HepG2 (cell line): Measurements from ENCODE around the gene SYNDIG1. TPM values are rescaled to one million over a fixed set of nuclear protein-coding genes. Genes with fewer than 3 reads are reported as not detected.

ENCODE experiments used
- ATAC-seq: fragments of 200-7000 bp; cut with Tn5 transposase; 3 replicates; pipeline ENCODE4 v1.9.1; 2020; ENCODE audit warnings: mild to moderate bottlenecking, moderate library complexity
- BruUV-seq: library from RNA; stranded (reverse); fragments of 400-500 nt; replicated peaks from 2 replicates; lab custom pipeline; 2021; lab: Mats Ljungman, UMichigan
- CTCF ChIA-PET: fragments of 300-600 bp; formaldehyde crosslinking; extraction: SDS; loops from one replicate; lab custom pipeline; 2021; ENCODE audit warnings: low total read pairs, inconsistent platforms, low intra/inter-chr PET ratio; lab: Yijun Ruan, JAX
- POLR2A ChIA-PET: fragments of 350-600 bp; sonication (Branson Sonifier 250); formaldehyde crosslinking; loops from one replicate; lab custom pipeline; 2020; ENCODE audit warnings: antibody characterized with exemption, inconsistent platforms; lab: Yijun Ruan, JAX
- DNase-seq: peaks from one replicate; pipeline ENCODE4 v3.0.0-alpha.2; 2015; ENCODE audit warnings: low spot score
- FAIRE-seq: peaks from 3 replicates; lab custom pipeline; 2011; peaks lifted over from hg19 to GRCh38; lab: Jason Lieb, UNC
- H2AFZ ChIP-seq: one replicate; pipeline ENCODE4 v1.6.1; 2011; ENCODE audit warnings: low read length, inconsistent platforms
- H3K27ac ChIP-seq: fragments of 300-600 bp; 3 replicates; pipeline ENCODE4 v1.8.0; 2011; ENCODE audit warnings: mixed run types, mild to moderate bottlenecking, mixed read lengths, low read length, inconsistent platforms; ENCODE audit not compliant: insufficient read depth; ENCODE audit errors: extremely low read length
- H3K27me3 ChIP-seq, 2 experiments: fragments of 200-600 bp in 1 of 2; 2 replicates in 1 of 2; 3 replicates in 1 of 2; pipeline versions ENCODE4 v1.6.0 to v1.8.0; 2011; ENCODE audit warnings: low read length in 2 of 2, mild to moderate bottlenecking in 2 of 2, moderate library complexity in 2 of 2, inconsistent platforms in 1 of 2; ENCODE audit not compliant: insufficient read depth in 2 of 2, control insufficient read depth in 1 of 2
- H3K36me3 ChIP-seq, 2 experiments: fragments of 200-600 bp in 1 of 2; replicated peaks in 1 of 2; 2 replicates in 1 of 2; 3 replicates in 1 of 2; pipeline versions ENCODE4 v1.5.1 to v1.8.0; 2011; ENCODE audit warnings: low read length in 2 of 2, inconsistent platforms in 1 of 2; ENCODE audit not compliant: insufficient read depth in 2 of 2, control insufficient read depth in 1 of 2
- H3K4me1 ChIP-seq: 2 replicates; pipeline ENCODE4 v1.5.1; 2012; ENCODE audit warnings: low read length, inconsistent platforms; ENCODE audit not compliant: insufficient read depth
- H3K4me2 ChIP-seq: 2 replicates; pipeline ENCODE4 v1.6.0; 2011; ENCODE audit warnings: low read depth, low read length, inconsistent platforms
- H3K4me3 ChIP-seq, 3 experiments: fragments of 200-600 bp in 1 of 3; sonication (generic), shearing (Covaris generic) in 1 of 3; replicated peaks in 1 of 3; 2 replicates each; pipeline ENCODE4 v1.5.1; 2011 to 2016; ENCODE audit warnings: low read length in 3 of 3, inconsistent platforms in 2 of 3, low read depth in 2 of 3, mild to moderate bottlenecking in 2 of 3, control low read depth in 1 of 3, mixed read lengths in 1 of 3; ENCODE audit not compliant: insufficient read depth in 1 of 3
- H3K79me2 ChIP-seq: one replicate; pipeline ENCODE4 v1.6.1; 2011; ENCODE audit warnings: low read length, inconsistent platforms; ENCODE audit not compliant: insufficient read depth
- H3K9ac ChIP-seq: 2 replicates; pipeline ENCODE4 v1.6.0; 2011; ENCODE audit warnings: mild to moderate bottlenecking, low read depth, low read length, inconsistent platforms; ENCODE audit not compliant: insufficient read depth
- H3K9me3 ChIP-seq: 2 replicates; pipeline ENCODE4 v1.5.1; 2012; ENCODE audit warnings: mild to moderate bottlenecking, low read length
- H4K20me1 ChIP-seq: 2 replicates; pipeline ENCODE4 v1.6.0; 2011; ENCODE audit warnings: inconsistent platforms, mild to moderate bottlenecking, low read length, moderate library complexity; ENCODE audit not compliant: insufficient read depth
- CHD2 ChIP-seq: IDR thresholded peaks from 2 replicates; pipeline ENCODE4 v1.6.1; 2011; ENCODE audit warnings: low read depth, low read length, improper control_type of control experiment
- HMG20B ChIP-seq: conservative IDR thresholded peaks from 2 replicates; pipeline ENCODE4 v1.6.1; 2016; ENCODE audit warnings: missing genetic modification reagents, missing compliant biosample characterization
- RELA ChIP-seq: sonication (generic); formaldehyde crosslinking; IDR thresholded peaks from 2 replicates; pipeline ENCODE4 v1.4.0; 2020; ENCODE audit warnings: missing genetic modification reagents
- THAP11 ChIP-seq: IDR thresholded peaks from 2 replicates; pipeline ENCODE4 v1.6.1; 2016; ENCODE audit warnings: missing biosample characterization, missing genetic modification reagents
- TMF1 ChIP-seq: sonication (generic); formaldehyde crosslinking; IDR thresholded peaks from 2 replicates; pipeline ENCODE4 v1.8.1; 2022; ENCODE audit warnings: low read depth, missing genetic modification reagents
- ZNF607 ChIP-seq: sonication (generic); formaldehyde crosslinking; IDR thresholded peaks from 2 replicates; pipeline ENCODE4 v1.5.1; 2020; ENCODE audit warnings: missing genetic modification reagents, mild to moderate bottlenecking, borderline replicate concordance
- WGBS: methylation state at CpG from one replicate; pipeline ENCODE4 v1.1.6; 2017; ENCODE audit warnings: low lambda C conversion rate; 5-methylcytosine and 5-hydroxymethylcytosine counted together
- in situ Hi-C: cut with HindIII; loops from 2 replicates; pipeline ENCODE4 v1.10.0; 2017; ENCODE audit warnings: low pct_unique_long_range_greater_than_20kb; ENCODE audit not compliant: extremely low pct_ligation_motif_present
- intact Hi-C: fragments of 100-400 bp; cut with micrococcal nuclease; formaldehyde crosslinking; loops from one replicate; pipeline ENCODE4 v1.10.0; 2022; ENCODE audit not compliant: unreplicated experiment
- polyA plus RNA-seq, 8 experiments: library from polyadenylated mRNA; depleted of rRNA in 3 of 8; stranded (reverse) in 7 of 8; unstranded in 1 of 8; fragments of >200 nt; fragmentation: Illumina TruSeq in 4 of 8; extraction: Trizol in 4 of 8; gene quantifications; 2 replicates each; pipeline versions ENCODE4 v1.2.1 to v1.2.3, GENCODE V29; 2011 to 2016; ENCODE audit warnings: low read depth in 4 of 8, missing spikeins in 1 of 8, mixed read lengths in 1 of 8; ENCODE audit not compliant: insufficient read depth in 1 of 8
- total RNA-seq, 5 experiments: library from RNA; depleted of rRNA; stranded (reverse); fragments of >200 nt; fragmentation: Illumina TruSeq; extraction: Trizol; gene quantifications; 2 replicates each; pipeline ENCODE4 v1.2.3, GENCODE V29; 2016; ENCODE audit warnings: low read depth in 1 of 5
- TF ChIP-seq, protein P1 (sequence below): sonication (generic); formaldehyde crosslinking; IDR thresholded peaks from 2 replicates; pipeline ENCODE4 v1.4.0; 2020; ENCODE audit warnings: mild to moderate bottlenecking, missing genetic modification reagents
- TF ChIP-seq, protein P2 (sequence below): sonication (generic); formaldehyde crosslinking; IDR thresholded peaks from 2 replicates; pipeline ENCODE4 v1.5.0; 2020; ENCODE audit warnings: missing genetic modification reagents
- TF ChIP-seq, protein P3 (sequence below): sonication (generic); IDR thresholded peaks from 2 replicates; pipeline ENCODE4 v1.6.1; 2016; ENCODE audit warnings: low read depth, borderline replicate concordance

SYNDIG1 gene
- total and polyA plus RNA-seq, 2 of the 13 experiments (the other 11 are each of a cell fraction or from before 2014, with no cell fraction given), result not detected

DNA sequence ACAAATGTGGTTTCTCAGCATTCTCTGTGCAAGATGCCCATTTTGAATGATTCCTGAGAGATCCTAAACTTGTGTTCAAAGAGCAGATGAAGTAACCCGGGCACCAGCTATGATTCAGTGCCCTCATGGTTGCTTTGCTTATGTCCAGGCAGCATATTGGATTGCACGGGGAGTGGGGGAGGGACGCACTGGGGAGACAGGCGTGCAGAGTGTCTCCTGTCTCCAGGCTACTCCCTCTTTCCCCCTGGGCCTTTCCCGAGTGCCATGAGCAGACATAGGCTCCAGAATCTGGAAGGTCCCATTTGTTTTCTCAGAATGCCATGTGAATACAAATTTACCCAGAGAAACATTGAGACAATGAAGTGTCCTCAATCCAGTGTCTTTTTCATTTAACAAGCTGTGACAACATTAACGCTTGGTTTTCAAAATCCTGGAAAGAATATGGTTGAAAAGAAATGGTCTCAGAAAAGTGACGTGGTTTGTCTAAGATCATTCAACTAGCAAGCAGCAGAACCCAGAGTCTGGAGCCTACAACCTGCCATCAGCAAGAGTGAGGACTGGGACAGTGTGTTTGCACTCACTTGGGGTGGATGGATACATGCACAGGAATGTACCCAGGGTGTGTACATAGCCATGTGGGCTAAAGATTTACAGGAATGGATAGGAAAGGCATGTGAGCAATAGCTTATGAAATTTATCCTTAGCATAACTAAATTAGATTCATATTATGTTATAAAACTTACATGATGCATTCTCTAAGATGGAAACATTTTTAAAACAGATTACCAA is 4.2 kb downstream of the SYNDIG1 start:
- TF ChIP-seq, protein P1, sequence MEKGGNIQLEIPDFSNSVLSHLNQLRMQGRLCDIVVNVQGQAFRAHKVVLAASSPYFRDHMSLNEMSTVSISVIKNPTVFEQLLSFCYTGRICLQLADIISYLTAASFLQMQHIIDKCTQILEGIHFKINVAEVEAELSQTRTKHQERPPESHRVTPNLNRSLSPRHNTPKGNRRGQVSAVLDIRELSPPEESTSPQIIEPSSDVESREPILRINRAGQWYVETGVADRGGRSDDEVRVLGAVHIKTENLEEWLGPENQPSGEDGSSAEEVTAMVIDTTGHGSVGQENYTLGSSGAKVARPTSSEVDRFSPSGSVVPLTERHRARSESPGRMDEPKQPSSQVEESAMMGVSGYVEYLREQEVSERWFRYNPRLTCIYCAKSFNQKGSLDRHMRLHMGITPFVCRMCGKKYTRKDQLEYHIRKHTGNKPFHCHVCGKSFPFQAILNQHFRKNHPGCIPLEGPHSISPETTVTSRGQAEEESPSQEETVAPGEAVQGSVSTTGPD (CRISPR knock-in tag), result no peak
- TF ChIP-seq RELA (CRISPR knock-in tag) (no peak), THAP11 (CRISPR knock-in tag) (no peak), ZNF607 (CRISPR knock-in tag) (no peak), TMF1 (no peak), CHD2 (no peak), HMG20B (CRISPR knock-in tag) (no peak)
- TF ChIP-seq, protein P2, sequence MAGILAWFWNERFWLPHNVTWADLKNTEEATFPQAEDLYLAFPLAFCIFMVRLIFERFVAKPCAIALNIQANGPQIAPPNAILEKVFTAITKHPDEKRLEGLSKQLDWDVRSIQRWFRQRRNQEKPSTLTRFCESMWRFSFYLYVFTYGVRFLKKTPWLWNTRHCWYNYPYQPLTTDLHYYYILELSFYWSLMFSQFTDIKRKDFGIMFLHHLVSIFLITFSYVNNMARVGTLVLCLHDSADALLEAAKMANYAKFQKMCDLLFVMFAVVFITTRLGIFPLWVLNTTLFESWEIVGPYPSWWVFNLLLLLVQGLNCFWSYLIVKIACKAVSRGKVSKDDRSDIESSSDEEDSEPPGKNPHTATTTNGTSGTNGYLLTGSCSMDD (CRISPR knock-in tag), result no peak
- TF ChIP-seq, protein P3, sequence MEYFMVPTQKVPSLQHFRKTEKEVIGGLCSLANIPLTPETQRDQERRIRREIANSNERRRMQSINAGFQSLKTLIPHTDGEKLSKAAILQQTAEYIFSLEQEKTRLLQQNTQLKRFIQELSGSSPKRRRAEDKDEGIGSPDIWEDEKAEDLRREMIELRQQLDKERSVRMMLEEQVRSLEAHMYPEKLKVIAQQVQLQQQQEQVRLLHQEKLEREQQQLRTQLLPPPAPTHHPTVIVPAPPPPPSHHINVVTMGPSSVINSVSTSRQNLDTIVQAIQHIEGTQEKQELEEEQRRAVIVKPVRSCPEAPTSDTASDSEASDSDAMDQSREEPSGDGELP, result no peak
- TF ChIP-seq, all 625 proteins: peak for 0
- H3K4me2 ChIP-seq, result no peak overlapping the region

More for the DNA sequence above, 4.2 kb downstream of the SYNDIG1 start:
- in situ Hi-C loops (no loop called here), intact Hi-C loops (no loop called here)
- no peak for ATAC-seq
- ChIA-PET POLR2A (no interaction called here), CTCF (no interaction called here)
- H4K20me1 ChIP-seq, result no peaks in the 10 kb centered on the region
- BruUV-seq, result no TSS peak
- H3K79me2 ChIP-seq, result no peaks in the 10 kb centered on the region
- no peak overlapping the region for H2AFZ ChIP-seq
- H3K4me3 ChIP-seq, result no peak overlapping the region
- H3K27ac ChIP-seq, result no peak overlapping the region
- FAIRE-seq, result no peak
- peaks cover 9 to 41% of the 10 kb centered on the region in 2 experiments; a peak in 4 of 5 replicates for H3K27me3 ChIP-seq
- H3K36me3 ChIP-seq, result no peaks in the 10 kb centered on the region
- H3K9ac ChIP-seq, result no peak overlapping the region
- under 1% methylated on average over 7 of the region's 7 CpGs for WGBS
- no peaks in the 10 kb centered on the region for H3K4me1 ChIP-seq
- DNase-seq, result no peak
- H3K9me3 ChIP-seq, result no peaks in the 10 kb centered on the region
